PC-3 (cell line): Measurements from ENCODE around the gene TMEM239.

Source experiments
- EZH2 ChIP-seq: fragments of 300-600 bp; sonication (generic); IDR thresholded peaks from one replicate; pipeline ENCODE4 v1.6.1; 2017; ENCODE audit warnings: antibody characterized with exemption, mild to moderate bottlenecking, low read length; ENCODE audit not compliant: unreplicated experiment
- EZH2phosphoT487 ChIP-seq: fragments of 300-600 bp; sonication (generic); IDR thresholded peaks from 2 replicates; pipeline ENCODE4 v1.6.1; 2018; ENCODE audit warnings: mild to moderate bottlenecking, antibody characterized with exemption, low read length, borderline replicate concordance
- TF ChIP-seq, protein P1 (sequence below): fragments of 300-600 bp; sonication (generic); conservative IDR thresholded peaks from 2 replicates; pipeline ENCODE4 v1.5.1; 2017; ENCODE audit warnings: antibody characterized with exemption, low read depth, mild to moderate bottlenecking, low read length

DNA sequence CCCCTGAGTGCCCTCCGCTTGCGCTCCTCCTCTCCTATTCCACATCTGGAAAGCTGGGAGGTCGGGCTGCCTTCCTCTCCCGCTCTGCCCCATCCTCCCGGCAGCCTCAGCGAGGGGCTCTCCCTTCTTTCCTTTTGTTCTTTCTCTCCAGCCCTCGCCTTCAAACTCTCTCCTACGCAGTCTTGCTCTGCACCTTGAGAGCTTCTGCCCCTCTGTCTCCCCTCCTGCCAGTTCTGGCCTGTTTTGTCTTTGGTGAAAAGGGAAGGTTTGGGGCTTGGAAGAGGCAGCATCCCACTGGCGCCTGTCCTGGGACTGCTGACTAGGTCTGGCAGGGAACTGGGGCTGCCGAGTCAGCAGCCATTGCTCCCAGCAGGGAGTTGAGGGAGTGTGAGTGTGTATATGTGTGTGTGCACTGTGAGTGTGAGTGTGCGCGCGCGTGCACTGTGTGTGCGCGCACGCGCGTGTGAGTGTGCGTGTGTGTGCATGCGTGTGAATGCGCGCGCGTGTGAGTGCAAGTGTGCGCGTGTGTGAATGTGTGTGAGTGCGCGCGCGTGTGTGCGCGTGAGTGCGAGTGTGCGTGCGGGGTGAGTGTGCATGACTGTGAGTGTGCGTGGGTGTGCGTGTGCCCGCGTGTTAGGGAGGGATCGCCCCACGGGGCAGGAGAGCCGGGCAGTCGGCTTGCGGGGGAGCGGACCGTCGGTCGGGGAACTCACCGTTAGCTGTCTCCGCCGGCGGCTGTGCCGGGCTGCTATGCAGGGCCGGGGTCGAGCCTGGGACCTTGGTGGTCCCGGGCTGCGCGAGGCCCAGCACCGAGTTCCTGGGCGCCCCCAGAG is 16.3 kb upstream of the TMEM239 start:
- TF ChIP-seq EZH2: no peak
- TF ChIP-seq, protein P1, sequence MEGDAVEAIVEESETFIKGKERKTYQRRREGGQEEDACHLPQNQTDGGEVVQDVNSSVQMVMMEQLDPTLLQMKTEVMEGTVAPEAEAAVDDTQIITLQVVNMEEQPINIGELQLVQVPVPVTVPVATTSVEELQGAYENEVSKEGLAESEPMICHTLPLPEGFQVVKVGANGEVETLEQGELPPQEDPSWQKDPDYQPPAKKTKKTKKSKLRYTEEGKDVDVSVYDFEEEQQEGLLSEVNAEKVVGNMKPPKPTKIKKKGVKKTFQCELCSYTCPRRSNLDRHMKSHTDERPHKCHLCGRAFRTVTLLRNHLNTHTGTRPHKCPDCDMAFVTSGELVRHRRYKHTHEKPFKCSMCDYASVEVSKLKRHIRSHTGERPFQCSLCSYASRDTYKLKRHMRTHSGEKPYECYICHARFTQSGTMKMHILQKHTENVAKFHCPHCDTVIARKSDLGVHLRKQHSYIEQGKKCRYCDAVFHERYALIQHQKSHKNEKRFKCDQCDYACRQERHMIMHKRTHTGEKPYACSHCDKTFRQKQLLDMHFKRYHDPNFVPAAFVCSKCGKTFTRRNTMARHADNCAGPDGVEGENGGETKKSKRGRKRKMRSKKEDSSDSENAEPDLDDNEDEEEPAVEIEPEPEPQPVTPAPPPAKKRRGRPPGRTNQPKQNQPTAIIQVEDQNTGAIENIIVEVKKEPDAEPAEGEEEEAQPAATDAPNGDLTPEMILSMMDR: no peak
- TF ChIP-seq EZH2phosphoT487: no peak
